Activated CD8-positive, alpha-beta memory T cell treated with anti-CD3 and anti-CD28 coated beads, Interleukin-2, amount 50 U/mL, for 24 hours (primary cell): ENCODE data around the gene DOCK3.
A peak's percentile ranks its signal among the peaks of the same experiment; 100 is the strongest.
"Not testable (repeated sequence)": the region's sequence is repeated elsewhere in the genome, so short reads cannot be mapped to it uniquely, and the experiment has no call there.

Experiments used
- DNase-seq: peaks from one replicate; pipeline ENCODE4 v3.0.0-alpha.2; 2020; ENCODE audit errors: extremely low read depth

The DOCK3 gene

DNA sequence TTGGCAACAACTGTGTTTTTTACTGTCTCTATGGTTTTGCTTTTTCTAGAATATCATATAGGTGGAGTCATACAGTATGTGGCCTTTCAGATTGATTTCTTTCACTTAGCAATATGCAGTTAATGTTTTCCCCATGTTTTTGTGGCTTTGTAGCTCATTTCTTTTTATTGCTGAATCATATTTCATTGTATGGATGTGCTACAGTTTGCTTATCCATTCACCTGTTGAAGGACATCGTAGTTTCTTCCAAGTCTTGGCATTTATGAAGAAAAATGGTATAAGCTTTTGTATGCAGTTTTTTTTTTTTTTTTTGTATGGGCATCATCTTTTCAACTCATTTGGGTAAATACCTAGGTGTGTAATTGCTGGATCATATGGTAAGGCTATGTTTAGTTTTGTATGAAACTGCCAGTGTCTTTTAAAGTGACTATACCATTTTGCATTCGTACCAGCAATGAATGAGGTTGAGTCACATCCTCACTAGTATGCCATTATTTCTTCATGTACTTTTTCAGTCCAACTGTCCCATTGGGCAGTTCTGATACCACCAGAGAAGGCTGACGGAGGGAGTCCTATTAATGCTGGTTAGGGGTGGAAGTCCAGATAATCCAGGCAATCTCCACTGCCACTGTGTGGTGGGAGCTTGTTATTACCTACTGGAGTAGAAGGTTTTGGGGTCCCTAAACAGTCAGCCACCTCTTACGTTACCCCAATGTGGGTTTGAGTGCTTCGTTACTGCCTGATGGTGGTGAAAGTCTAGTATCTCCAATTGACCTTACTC lies 210.5 kb downstream of the DOCK3 start:
- no peak for DNase-seq

- no peak for DNase-seq
Observed at GRCh38 chr3:50890688-50891344, 216.1 kb downstream of the DOCK3 start.

- DNase-seq, result not testable (repeated sequence)
Observed at GRCh38 chr3:50901097-50901496, 226.4 kb downstream of the DOCK3 start.

DNA sequence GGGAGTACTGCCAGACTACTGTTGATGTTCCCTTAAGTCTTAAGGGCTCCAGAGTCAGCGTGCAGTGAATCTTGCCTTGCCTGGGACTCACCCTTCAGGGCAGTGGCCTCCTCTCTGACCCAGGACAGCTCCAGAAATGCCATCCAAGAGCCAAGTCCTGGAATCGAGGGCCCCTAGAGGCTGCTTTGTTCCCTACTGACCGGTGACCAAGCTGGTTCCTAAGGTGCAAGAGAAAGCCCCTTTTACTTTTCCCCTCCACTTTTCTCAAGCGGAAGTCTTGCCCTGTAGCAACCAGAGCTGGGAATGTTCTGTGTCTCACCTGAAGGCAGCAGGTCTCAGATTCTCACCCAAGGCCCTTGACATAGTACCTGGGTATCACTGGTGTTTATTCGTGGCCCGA lies 238.0 kb downstream of the DOCK3 start:
- no peak for DNase-seq

DNA sequence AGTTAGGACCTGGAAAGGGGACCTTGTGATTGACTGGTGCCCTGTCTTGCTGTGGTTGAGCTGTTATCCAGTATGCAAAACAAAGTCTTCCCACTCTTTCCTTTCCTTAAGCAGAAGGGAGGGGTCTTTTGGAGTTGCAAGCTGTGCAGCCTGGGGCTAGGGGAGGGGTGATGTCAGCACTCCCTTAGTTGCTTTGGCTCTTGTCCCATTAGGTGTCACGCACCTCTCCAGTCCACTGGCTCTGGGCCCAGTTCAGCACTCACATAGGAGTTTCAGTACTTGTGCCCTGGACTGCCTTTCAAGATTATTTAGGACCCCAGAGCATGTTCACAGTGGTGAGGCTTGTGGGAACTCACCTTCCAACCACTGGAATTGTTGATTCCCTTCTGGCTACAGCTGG lies 238.5 kb downstream of the DOCK3 start:
- DNase-seq, result no peak

- not testable (repeated sequence) for DNase-seq
Observed at GRCh38 chr3:50922071-50922470, 247.3 kb downstream of the DOCK3 start.

- DNase-seq, result no peak
Observed at GRCh38 chr3:50923955-50924354, 249.2 kb downstream of the DOCK3 start.

GRCh38 chr3:50924638-50925037 lies 249.9 kb downstream of the DOCK3 start:
- DNase-seq, result no peak

DNA sequence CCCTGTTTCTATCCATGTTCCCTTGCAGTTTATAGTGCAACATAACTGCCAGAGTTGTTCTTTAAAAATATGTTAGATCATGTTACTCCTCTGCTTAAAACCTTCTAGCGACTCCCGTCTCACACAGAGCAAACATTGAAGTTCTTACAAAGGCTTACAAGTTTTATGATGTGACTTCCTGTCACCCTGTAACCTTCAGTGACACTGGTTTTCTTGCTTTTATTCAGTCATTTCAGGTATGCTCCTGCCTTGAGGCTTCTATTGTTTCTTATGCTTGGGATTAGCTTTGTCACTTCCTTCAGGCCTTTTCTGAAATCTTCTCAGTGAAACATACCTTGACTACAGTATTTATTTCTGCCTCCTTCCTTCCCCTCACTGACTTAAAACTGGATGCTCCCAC lies 252.1 kb downstream of the DOCK3 start:
- DNase-seq, result no peak

DNA sequence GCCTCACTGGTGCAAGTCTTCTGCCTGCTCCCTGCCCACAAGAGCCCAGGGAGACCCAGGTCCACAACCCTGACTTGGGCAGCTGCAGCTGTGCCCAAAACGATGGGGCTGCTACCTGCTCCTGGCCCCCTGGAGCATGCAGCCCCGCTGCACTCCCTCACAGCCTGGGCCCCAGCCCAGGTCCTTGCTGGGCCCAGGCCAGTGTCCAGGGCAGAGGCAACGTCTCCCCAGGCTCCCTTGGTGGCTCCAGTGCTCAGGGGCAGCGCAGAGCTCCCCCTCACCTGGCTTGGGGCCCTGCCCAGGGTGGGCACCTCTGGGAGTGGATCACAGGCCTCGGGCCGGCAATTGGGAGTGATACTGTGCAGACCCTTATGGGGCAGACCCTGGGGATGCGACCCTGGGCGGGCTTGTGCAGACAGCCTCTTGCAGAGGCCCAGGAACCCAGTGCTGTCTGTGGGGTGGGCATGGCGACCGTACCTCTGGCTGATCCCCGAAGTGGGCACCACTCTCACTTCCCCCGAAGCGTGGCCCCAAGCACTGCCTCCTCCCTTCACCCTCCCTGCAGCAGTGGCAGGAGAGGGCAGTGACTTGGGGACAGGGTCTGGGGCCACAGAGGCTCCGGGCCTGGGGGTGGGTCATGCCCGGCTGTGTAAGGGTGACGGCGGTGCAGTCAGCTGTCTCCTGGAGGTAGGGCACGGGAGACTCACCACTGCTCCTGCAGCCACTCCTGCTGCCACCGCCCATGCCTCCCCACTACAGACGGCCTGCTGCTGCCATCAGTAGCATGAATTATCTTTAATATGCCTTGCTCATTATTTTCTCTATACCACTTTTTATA lies 255.9 kb downstream of the DOCK3 start:
- DNase-seq, result no peak

DNA sequence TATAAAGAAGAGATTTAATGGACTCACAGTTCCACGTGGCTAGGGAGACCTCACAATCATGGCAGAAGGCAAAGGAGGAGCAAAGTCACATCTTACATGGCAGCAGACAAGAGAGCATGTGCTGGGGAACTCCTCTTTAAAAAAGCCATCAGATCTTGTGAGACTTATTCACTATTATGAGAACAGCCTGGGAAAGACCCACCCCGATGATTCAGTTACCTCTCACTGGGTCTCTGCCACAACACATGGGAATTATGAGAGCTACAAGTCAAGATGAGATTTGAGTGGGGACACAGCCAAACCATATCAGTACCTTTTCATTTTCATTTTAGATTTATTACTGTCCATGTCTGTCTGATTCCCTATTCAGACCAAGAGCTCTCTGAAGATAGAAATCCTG lies 258.2 kb downstream of the DOCK3 start:
- not testable (repeated sequence) for DNase-seq

GRCh38 chr3:50936389-50936788 lies 261.7 kb downstream of the DOCK3 start:
- DNase-seq, result no peak

DNA sequence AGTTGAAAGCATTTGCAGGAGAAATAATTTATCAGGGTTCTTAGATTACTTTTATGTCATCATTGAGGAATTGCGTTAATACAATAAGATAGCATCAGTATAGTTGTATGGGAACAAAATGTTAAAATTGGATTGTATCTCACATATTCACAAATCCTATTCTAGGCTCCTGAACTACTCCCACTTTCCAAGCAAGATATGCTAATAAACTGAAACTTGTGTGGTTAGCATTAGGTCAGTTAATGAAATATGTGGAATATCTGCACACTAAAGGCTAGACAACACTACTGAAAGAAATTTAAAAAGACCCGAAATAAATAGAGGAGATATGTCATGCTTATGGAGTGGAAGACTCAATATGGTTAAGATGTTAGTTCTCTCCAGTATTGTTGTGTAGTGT lies 272.7 kb downstream of the DOCK3 start:
- no peak for DNase-seq

DNA sequence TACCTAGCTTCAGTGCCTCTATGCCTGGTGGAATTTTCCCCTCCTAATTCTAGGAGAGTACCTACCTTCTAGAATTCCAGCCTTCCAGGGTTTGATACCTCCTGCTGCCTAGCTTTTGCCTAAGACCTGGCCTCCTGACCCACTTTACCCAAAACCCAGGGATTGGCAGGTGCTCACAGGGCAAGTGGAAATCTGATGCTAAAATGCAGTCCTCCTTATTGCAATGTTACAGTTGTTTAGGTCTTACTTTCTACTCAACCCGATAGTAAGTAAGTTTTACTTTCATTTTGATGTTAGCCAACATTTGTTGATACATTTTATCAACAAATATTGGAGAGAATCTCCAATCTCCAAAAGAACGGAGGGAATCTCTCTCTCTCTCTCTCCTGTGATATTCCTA lies 275.9 kb downstream of the DOCK3 start:
- no peak for DNase-seq

DNA sequence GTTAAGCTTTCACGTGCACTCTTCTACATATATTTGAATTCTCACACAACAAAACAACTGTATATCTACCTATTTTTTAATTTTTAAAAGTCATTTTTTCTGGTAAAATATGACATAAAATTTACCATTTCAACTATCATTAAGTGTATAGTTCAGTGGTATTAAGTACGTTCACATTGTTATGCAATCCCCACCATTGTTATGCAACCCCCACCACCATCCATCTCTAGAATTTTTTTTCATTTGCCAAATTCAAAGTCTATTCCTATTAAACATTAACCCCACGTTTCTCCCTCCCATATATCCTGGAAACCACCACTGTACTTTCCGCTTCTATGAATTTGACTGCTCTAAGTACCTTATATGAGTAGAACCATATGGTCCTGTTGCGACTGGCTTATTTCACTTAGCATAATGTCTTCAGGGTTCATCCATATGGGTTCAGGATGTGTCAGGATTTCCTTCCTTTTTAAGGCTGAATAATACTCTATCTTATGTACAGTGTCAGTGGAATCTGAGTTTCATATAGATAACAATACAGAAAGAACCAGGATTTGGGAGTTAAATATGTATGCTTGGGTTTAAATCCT lies 279.2 kb downstream of the DOCK3 start:
- no peak for DNase-seq

- no peak for DNase-seq
Observed at GRCh38 chr3:50961386-50961785, 286.7 kb downstream of the DOCK3 start.

- DNase-seq, result peak; percentile 8
Observed at GRCh38 chr3:50971487-50971924, 296.8 kb downstream of the DOCK3 start.

DNA sequence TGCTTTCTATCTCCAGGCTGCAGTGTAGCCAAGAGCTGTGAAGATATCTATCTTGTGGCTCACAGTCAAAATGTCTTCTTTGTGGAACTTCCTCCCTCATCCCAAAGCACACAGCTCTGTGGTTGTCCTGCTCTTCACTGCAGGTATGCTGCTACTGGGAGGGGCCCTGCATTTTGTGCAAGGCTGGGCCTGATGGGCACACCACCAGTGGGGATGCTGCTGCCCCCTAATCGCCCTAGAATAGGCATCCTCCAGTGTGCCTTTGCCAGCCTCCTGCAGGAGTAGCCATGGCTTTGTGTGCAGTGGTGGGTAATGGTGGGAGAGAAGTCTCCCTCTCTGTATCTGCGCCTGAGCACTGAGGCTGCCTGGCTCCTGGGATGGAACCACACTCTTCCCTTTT lies 297.3 kb downstream of the DOCK3 start:
- no peak for DNase-seq

- not testable (repeated sequence) for DNase-seq
Observed at GRCh38 chr3:50978586-50978985, 303.9 kb downstream of the DOCK3 start.

DNA sequence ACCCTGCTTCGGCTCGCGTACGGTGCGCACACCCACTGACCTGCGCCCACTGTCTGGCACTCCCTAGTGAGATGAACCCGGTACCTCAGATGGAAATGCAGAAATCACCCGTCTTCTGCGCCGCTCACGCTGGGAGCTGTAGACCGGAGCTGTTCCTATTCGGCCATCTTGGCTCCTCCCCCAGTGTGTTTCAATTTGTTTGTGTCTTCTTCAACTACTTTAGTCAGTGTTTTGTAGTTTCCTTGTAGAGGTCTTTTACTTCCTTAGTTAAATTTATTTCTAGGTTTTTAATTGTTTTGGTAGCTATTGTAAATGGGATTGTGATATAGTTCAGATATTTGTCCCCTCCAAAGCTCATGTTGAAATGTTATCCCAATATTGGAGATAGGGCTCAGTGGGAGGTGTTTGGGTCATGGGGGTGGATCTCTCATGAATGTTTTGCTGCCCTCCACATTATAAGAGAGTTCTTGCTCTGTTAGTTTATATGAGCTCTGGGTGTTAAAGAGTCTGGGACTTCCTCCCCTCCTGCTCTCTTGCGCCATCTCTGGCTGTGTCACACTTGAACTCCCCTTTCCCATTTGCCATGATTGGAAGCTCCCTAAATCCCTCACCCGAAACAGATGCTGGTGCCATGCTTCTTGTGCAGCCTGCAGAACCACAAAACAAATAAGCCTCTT lies 304.4 kb downstream of the DOCK3 start:
- DNase-seq, result no peak

DNA sequence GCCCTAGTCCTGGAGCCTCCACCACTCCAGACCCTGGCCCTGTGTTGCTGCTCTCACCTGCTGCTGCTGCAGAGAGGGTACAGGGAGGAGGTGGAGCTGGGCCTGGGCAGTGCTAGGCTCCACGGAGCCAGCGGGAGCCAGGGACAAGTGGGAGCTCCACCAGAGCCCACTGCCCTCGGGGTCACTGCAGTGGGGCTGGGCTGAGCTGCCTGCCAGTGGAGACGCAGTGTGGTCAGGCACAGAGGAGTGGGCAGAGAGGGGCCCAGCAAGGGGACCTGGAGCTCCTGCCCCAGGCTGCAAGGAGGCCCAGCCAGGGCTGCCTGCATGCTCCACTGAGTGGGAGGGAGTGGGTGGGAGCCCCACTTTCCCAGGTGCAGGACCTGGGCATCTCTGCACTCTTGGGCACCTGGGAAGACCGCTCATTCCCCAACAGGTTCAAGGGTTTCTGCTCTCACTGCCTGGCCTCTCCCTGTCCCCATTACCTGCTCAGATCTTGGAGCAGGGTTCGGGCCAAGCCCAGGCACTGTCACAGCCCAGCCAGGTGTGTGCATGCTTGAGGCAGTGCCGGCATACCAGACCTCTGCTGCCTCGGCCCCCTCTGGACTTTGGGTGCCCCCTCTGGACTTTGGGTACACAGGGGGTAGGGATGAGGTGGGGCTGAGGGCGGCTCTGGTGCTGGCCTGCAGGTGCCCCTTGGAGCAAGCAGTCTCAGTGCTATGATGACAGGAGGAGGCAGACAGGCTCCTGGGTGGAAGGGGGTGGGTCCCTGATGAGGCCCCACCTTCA lies 308.0 kb downstream of the DOCK3 start:
- DNase-seq, result no peak
